GM23338 (cell line): ENCODE measurements around the gene RNF112.

Source experiments
- EZH2 ChIP-seq: fragments of 200-600 bp; sonication (generic); IDR thresholded peaks from one replicate; pipeline ENCODE4 v1.8.0; 2017; ENCODE audit warnings: antibody characterized with exemption, mild to moderate bottlenecking, low read depth; ENCODE audit not compliant: unreplicated experiment
- EZH2phosphoT487 ChIP-seq: fragments of 200-600 bp; sonication (generic); IDR thresholded peaks from one replicate; pipeline ENCODE4 v1.8.1; 2018; ENCODE audit warnings: antibody characterized with exemption; ENCODE audit not compliant: unreplicated experiment
- JUNB ChIP-seq: IDR thresholded peaks from one replicate; pipeline ENCODE4 v1.6.1; 2016; ENCODE audit warnings: antibody characterized with exemption; ENCODE audit not compliant: unreplicated experiment

DNA sequence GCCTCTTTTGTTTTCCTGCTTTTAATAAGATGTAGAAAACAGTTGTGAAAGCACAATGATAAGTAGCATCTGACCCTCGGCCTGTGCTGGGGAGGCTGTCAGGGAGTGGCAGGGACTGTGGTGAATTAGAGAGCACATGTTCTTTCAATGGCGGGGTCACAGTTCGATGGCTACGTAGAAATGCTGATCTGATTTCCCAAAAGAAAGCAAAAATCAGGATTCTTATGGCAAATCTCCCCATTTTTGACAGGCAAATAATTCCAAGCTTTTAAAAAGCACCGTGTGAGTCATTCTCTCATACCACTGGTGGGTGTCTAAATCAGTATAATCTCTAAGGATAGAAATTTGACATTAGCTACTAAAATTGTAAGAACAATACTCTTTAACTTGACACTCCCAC is 36.9 kb upstream of the RNF112 start:
- no peak for TF ChIP-seq EZH2phosphoT487
- TF ChIP-seq JUNB = no peak
- no peak for TF ChIP-seq EZH2
